B cell (primary cell): ENCODE data around the gene C5orf15. TPM values are rescaled to one million over a fixed set of nuclear protein-coding genes. Genes with fewer than 3 reads are reported as not detected.

Source experiments
- ATAC-seq: fragments of 200-7000 bp; cut with Tn5 transposase; one replicate; pipeline ENCODE4 v1.10.0; 2021; ENCODE audit warnings: low read depth, mild to moderate bottlenecking, moderate number of reproducible peaks, moderate library complexity
- CTCF ChIA-PET: fragments of 350-600 bp; sonication (Branson Sonifier 250); formaldehyde crosslinking; loops from one replicate; lab custom pipeline; 2021; ENCODE audit warnings: antibody characterized with exemption, inconsistent platforms; lab: Charles Lee
- POLR2A ChIA-PET: fragments of 350-600 bp; sonication (Branson Sonifier 250); formaldehyde crosslinking; loops from one replicate; lab custom pipeline; 2021; ENCODE audit warnings: antibody characterized with exemption; lab: Charles Lee
- DNase-seq: peaks from one replicate; pipeline ENCODE4 v3.0.0; 2013
- H2AFZ ChIP-seq: 2 replicates; pipeline ENCODE4 v1.6.1; 2012; ENCODE audit warnings: mild to moderate bottlenecking, low read depth, low read length; ENCODE audit not compliant: insufficient read depth, poor library complexity, severe bottlenecking
- H3K27ac ChIP-seq, 2 donors: 1 replicate in 1 of 2; 2 replicates in 1 of 2; pipeline ENCODE4 v1.5.1; 2012 to 2013; ENCODE audit warnings: low read length in 2 of 2, mild to moderate bottlenecking in 2 of 2, moderate library complexity in 1 of 2
- H3K27me3 ChIP-seq, 4 experiments: fragments of 200-600 bp in 1 of 4; sonication (generic) in 1 of 4; replicated peaks in 1 of 4; 1 replicate in 2 of 4; 2 replicates in 2 of 4; pipeline versions ENCODE4 v1.6.1 to v1.7.0; 2013 to 2016; ENCODE audit warnings: low read length in 3 of 4, mild to moderate bottlenecking in 2 of 4, mixed read lengths in 1 of 4, moderate library complexity in 1 of 4; ENCODE audit not compliant: insufficient read depth in 4 of 4, control insufficient read depth in 3 of 4; ENCODE audit errors: control extremely low read depth in 1 of 4
- H3K36me3 ChIP-seq, 2 experiments: replicated peaks in 1 of 2; 1 replicate in 1 of 2; 2 replicates in 1 of 2; pipeline versions ENCODE4 v1.6.1 to v1.7.1; 2013; ENCODE audit warnings: low read length in 1 of 2; ENCODE audit not compliant: insufficient read depth in 2 of 2, control insufficient read depth in 1 of 2; ENCODE audit errors: control extremely low read depth in 1 of 2, extremely low read depth in 1 of 2
- H3K4me1 ChIP-seq, 2 donors: fragments of 200-600 bp in 1 of 2; sonication (generic) in 1 of 2; 1 replicate in 1 of 2; 2 replicates in 1 of 2; pipeline versions ENCODE4 v1.5.1 to v1.6.1; 2013 to 2017; ENCODE audit warnings: low read length in 2 of 2; ENCODE audit not compliant: control insufficient read depth in 2 of 2, insufficient read depth in 2 of 2
- H3K4me2 ChIP-seq: replicated peaks from 2 replicates; pipeline ENCODE3; 2012; ENCODE audit warnings: mild to moderate bottlenecking, low read depth, low read length; ENCODE audit not compliant: poor library complexity, severe bottlenecking
- H3K4me3 ChIP-seq, 5 experiments: fragments of 200-600 bp in 1 of 5; sonication (generic) in 1 of 5; 1 replicate in 3 of 5; 2 replicates in 2 of 5; pipeline versions ENCODE4 v1.5.1 to v1.7.0; 2011 to 2016; ENCODE audit warnings: low read length in 4 of 5, mild to moderate bottlenecking in 4 of 5, low read depth in 2 of 5, control low read depth in 1 of 5, moderate library complexity in 1 of 5; ENCODE audit not compliant: insufficient read depth in 1 of 5; ENCODE audit errors: control extremely low read depth in 1 of 5, extremely low read depth in 1 of 5
- H3K79me2 ChIP-seq: fragments of 200-600 bp; sonication (generic); one replicate; pipeline ENCODE4 v1.6.0; 2016; ENCODE audit warnings: low read length; ENCODE audit not compliant: control insufficient read depth, insufficient read depth
- H3K9ac ChIP-seq: fragments of 200-600 bp; sonication (generic); 2 replicates; pipeline ENCODE4 v1.6.1; 2017; ENCODE audit warnings: mild to moderate bottlenecking, low read length, moderate library complexity
- H3K9me3 ChIP-seq, 3 donors: one replicate each; pipeline versions ENCODE4 v1.6.1 to v1.7.1; 2013; ENCODE audit warnings: low read length in 2 of 3; ENCODE audit not compliant: control insufficient read depth in 2 of 3, insufficient read depth in 1 of 3; ENCODE audit errors: control extremely low read depth in 1 of 3
- H4K20me1 ChIP-seq: 2 replicates; pipeline ENCODE4 v1.6.0; 2012; ENCODE audit warnings: mild to moderate bottlenecking, low read length; ENCODE audit not compliant: insufficient read depth, control insufficient read depth, poor library complexity, severe bottlenecking
- H3K27ac Mint-ChIP-seq: one replicate; pipeline ENCODE4 v1.8.0; 2021; ENCODE audit warnings: mixed read lengths
- H3K27me3 Mint-ChIP-seq: one replicate; pipeline ENCODE4 v1.8.0; 2021; ENCODE audit warnings: mixed read lengths
- H3K4me1 Mint-ChIP-seq: one replicate; pipeline ENCODE4 v1.8.0; 2021; ENCODE audit warnings: mixed read lengths
- H3K4me3 Mint-ChIP-seq: one replicate; pipeline ENCODE4 v1.8.0; 2021; ENCODE audit warnings: mixed read lengths
- H3K9me3 Mint-ChIP-seq: one replicate; pipeline ENCODE4 v1.8.0; 2022; ENCODE audit warnings: mixed read lengths; ENCODE audit not compliant: insufficient read depth
- EZH2 ChIP-seq: IDR thresholded peaks from 2 replicates; pipeline ENCODE4 v1.6.1; 2012; ENCODE audit warnings: borderline replicate concordance, low read depth, mild to moderate bottlenecking, moderate library complexity, low read length; ENCODE audit not compliant: insufficient read depth, poor library complexity, severe bottlenecking
- WGBS: methylation state at CpG from one replicate; pipeline ENCODE4 v1.1.5; 2013; ENCODE audit warnings: missing lambda C conversion rate; ENCODE audit not compliant: insufficient coverage; 5-methylcytosine and 5-hydroxymethylcytosine counted together
- intact Hi-C: fragments of 100-400 bp; cut with micrococcal nuclease; formaldehyde crosslinking; loops from one replicate; pipeline ENCODE4 v1.10.0; 2022
- polyA plus RNA-seq: library from polyadenylated mRNA; depleted of rRNA; stranded (reverse); fragments of >200 nt; gene quantifications from 2 replicates; pipeline ENCODE4 v1.2.3, GENCODE V29; 2012
- total RNA-seq, 2 donors: library from RNA; stranded (reverse); fragments of 120-200 nt in 1 of 2; gene quantifications; 1 replicate in 1 of 2; 2 replicates in 1 of 2; pipeline versions ENCODE4 v1.2.3 to v1.2.4, GENCODE V29; 2013 to 2022
- TF ChIP-seq, protein P1 (sequence below): fragments of 200-600 bp; IDR thresholded peaks from one replicate; pipeline ENCODE4 v1.8.0; 2022; ENCODE audit warnings: antibody characterized with exemption, mild to moderate bottlenecking

C5orf15 gene
- total and polyA plus RNA-seq, 2 donors (not counting 1 experiment from before 2014, with no cell fraction given), result 22.7 to 28.2 TPM

DNA sequence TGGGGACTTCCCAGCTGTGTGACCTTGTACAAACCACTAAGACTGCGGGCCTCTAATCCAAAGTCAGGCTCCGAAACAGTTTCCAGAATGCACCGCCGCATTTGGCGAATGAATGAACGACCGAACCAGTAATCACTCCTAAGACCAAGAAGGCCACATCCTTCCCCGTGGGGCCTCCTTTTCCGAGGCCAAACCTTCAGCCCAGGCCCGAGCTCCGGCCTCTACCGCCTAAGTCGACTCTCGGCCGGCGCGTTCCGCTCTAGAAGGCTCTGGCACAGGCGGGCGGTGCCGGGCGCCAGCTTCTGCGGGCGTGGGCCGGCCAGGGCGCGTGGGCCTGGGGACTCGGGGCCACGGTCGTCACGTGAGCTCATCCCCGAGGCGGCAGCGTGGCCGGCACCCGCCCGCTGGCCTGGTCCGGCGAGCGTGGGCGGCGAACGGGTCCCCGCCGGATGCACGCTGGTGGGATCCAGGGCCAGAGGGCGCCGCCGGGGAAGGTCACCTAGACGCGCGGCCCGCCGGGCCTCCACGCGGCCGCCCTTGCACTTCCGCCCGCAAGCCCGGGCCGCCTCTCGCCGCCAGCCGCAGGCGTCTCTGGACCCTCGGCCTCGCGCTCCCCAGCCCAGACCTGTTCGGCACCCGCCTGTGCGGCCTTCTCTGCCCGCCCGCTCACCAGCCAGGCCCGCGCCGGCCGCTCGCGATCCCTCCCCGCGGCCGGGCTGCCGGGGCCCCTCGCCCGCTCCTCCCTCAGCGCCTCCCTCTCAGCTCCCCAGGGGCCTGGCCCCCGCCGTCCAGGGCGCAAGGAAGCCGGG, 35.6 kb upstream of the C5orf15 start:
- H3K4me2 ChIP-seq, result peak overlapping the region; percentile 91
- Mint-ChIP-seq H3K4me3 (peak overlapping the region; percentile 95), H3K27me3 (no peaks in the 10 kb centered on the region), H3K9me3 (no peaks in the 10 kb centered on the region), H3K27ac (peak overlapping the region; percentile 95), H3K4me1 (peaks cover 52% of the 10 kb centered on the region)
- H3K4me1 ChIP-seq, result peaks cover 17 to 33% of the 10 kb centered on the region in 2 donors
- peak overlapping the region; percentile 58 to 95 for H3K27ac ChIP-seq
- TF ChIP-seq, protein P1, sequence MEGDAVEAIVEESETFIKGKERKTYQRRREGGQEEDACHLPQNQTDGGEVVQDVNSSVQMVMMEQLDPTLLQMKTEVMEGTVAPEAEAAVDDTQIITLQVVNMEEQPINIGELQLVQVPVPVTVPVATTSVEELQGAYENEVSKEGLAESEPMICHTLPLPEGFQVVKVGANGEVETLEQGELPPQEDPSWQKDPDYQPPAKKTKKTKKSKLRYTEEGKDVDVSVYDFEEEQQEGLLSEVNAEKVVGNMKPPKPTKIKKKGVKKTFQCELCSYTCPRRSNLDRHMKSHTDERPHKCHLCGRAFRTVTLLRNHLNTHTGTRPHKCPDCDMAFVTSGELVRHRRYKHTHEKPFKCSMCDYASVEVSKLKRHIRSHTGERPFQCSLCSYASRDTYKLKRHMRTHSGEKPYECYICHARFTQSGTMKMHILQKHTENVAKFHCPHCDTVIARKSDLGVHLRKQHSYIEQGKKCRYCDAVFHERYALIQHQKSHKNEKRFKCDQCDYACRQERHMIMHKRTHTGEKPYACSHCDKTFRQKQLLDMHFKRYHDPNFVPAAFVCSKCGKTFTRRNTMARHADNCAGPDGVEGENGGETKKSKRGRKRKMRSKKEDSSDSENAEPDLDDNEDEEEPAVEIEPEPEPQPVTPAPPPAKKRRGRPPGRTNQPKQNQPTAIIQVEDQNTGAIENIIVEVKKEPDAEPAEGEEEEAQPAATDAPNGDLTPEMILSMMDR, result no peak
- no peak for TF ChIP-seq EZH2
- no peaks in the 10 kb centered on the region for H3K9me3 ChIP-seq
- peaks cover 51% of the 10 kb centered on the region for H3K79me2 ChIP-seq
- DNase-seq, result peak; percentile 73
- H3K36me3 ChIP-seq, result peaks cover 2 to 6% of the 10 kb centered on the region in 2 experiments
- ChIA-PET CTCF (interaction anchor here (1.1 to 2.6 kb wide), 7 partner anchors 9 to 581 kb away, joined by 3 to 15 read pairs (median 4); no protein-coding TSS in a partner anchor), POLR2A (interaction anchor here (0.6 to 1.0 kb wide), 2 partner anchors 65 to 898 kb away, joined by 3 to 9 read pairs; no protein-coding TSS in a partner anchor)
- ATAC-seq, result peak; percentile 14
- H3K4me3 ChIP-seq, result peak overlapping the region; percentile 1 to 87 (median 82)
- intact Hi-C loops, result loop anchor here (1.0 to 2.0 kb wide), 3 partner anchors 35 to 96 kb away; partner anchors contain the start of gene C5orf15
- H3K9ac ChIP-seq, result peak overlapping the region; percentile 83
- under 1% methylated on average over 88 of the region's 90 CpGs for whole genome bisulfite sequencing
- H2AFZ ChIP-seq, result peak overlapping the region; percentile 64
- H4K20me1 ChIP-seq, result peaks cover 41% of the 10 kb centered on the region
- no peaks in the 10 kb centered on the region for H3K27me3 ChIP-seq
